ENCODE results near the gene KCNAB2.

DNA sequence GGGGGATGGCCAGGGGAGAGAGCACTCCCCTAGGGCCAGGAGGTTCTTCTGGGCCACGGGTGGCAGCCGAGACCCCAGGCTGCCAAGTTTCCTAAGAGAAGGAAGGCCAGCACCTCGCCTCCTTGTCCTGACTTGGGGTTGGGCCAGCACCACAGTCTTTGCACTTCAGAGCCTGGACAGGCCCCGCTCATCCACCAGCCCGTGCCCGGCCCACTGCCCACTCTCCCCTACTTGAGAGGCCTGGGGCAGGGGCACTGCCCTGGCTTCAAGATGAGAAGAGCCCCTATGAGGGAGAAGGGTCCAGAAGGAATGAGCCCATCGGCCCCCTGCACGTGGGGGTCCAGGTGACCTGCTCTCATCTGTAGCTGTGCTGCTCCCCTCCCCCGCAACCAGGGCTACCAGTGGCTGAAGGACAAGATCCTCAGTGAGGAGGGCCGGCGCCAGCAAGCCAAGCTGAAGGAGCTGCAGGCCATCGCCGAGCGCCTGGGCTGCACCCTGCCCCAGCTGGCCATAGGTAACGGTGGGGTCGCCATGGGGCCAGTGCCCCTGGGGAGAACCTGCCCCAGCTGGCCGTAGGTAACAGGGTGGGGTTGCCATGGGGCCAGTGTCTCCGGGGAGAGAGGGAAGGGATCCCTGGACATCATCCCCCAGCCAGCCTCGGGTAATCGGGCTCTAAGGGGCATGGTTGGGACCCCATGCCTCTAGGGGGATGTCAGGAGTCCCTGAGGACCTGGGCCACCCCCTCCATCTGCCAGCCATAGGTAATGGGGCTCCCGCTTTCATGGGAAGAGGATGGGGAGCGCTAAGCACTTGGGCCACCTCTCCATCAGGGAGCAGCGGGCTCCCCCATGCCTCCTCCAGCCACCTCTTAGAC lies 50.8 kb downstream of the KCNAB2 start:
- TF ChIP-seq TAF1 (IDR thresholded peaks at IDR 0.05; ENCODE audit: borderline replicate concordance, low read depth, low read length), result no peak
- TF ChIP-seq POLR2A (IDR thresholded peaks at IDR 0.05; ENCODE audit: low read depth, low read length), result no peak
- TF ChIP-seq POLR2AphosphoS5 (IDR thresholded peaks at IDR 0.05; ENCODE audit: low read depth, low read length), result no peak

Measured in GM12892 (cell line).